ENCODE results near the gene CBLC.
A peak's percentile ranks its signal among the peaks of the same experiment; 100 is the strongest.

Gene CBLC

GRCh38 chr19:44737238-44738071 is 40.2 kb upstream of the CBLC start:
- no peak for DNase-seq (ENCODE audit: low read depth, low spot score)
- no peak overlapping the region for H3K9ac ChIP-seq (ENCODE audit: insufficient read length)
- no peaks in the 10 kb centered on the region for H3K36me3 ChIP-seq (ENCODE audit: insufficient read depth, low read length)
- no peak overlapping the region for H3K4me3 ChIP-seq
- no peak overlapping the region for H3K27ac ChIP-seq
- no peaks in the 10 kb centered on the region for H3K9me3 ChIP-seq (ENCODE audit: low read depth, low read length)
- TF ChIP-seq FOXP2 (optimal IDR thresholded peaks at IDR 0.05; ENCODE audit: control extremely low read depth, extremely low read length, insufficient read depth) (no peak), POLR2AphosphoS5 (IDR thresholded peaks at IDR 0.05; ENCODE audit: borderline replicate concordance, low read depth, low read length) (no peak), EZH2 (IDR thresholded peaks at IDR 0.05) (no peak)

- no peaks in the 10 kb centered on the region for H3K36me3 ChIP-seq (ENCODE audit: insufficient read depth, low read length)
- no peak overlapping the region for H3K27ac ChIP-seq
- H3K9me3 ChIP-seq (ENCODE audit: low read depth, low read length): no peaks in the 10 kb centered on the region
- no peak for TF ChIP-seq EZH2 (IDR thresholded peaks at IDR 0.05)
- no peak for TF ChIP-seq POLR2AphosphoS5 (IDR thresholded peaks at IDR 0.05; ENCODE audit: borderline replicate concordance, low read depth, low read length)
- no peak for TF ChIP-seq FOXP2 (optimal IDR thresholded peaks at IDR 0.05; ENCODE audit: control extremely low read depth, extremely low read length, insufficient read depth)
- DNase-seq (ENCODE audit: low read depth, low spot score): no peak
- H3K4me3 ChIP-seq: no peak overlapping the region
- no peak overlapping the region for H3K9ac ChIP-seq (ENCODE audit: insufficient read length)
These were observed 39.6 kb upstream of the CBLC start for GRCh38 chr19:44738136-44738535.

GRCh38 chr19:44738603-44739558 is 38.8 kb upstream of the CBLC start:
- H3K4me3 ChIP-seq: no peak overlapping the region
- DNase-seq (ENCODE audit: low read depth, low spot score): no peak
- H3K9ac ChIP-seq (ENCODE audit: insufficient read length): no peak overlapping the region
- no peak for TF ChIP-seq FOXP2 (optimal IDR thresholded peaks at IDR 0.05; ENCODE audit: control extremely low read depth, extremely low read length, insufficient read depth)
- H3K27ac ChIP-seq: no peak overlapping the region
- no peaks in the 10 kb centered on the region for H3K9me3 ChIP-seq (ENCODE audit: low read depth, low read length)
- H3K36me3 ChIP-seq (ENCODE audit: insufficient read depth, low read length): no peaks in the 10 kb centered on the region

- Histone ChIP-seq H3K9ac (ENCODE audit: insufficient read length) (no peak overlapping the region), H3K36me3 (ENCODE audit: insufficient read depth, low read length) (no peaks in the 10 kb centered on the region), H3K27ac (no peak overlapping the region), H3K4me3 (no peak overlapping the region), H3K9me3 (ENCODE audit: low read depth, low read length) (no peaks in the 10 kb centered on the region)
- DNase-seq (ENCODE audit: low read depth, low spot score): no peak
- no peak for TF ChIP-seq EZH2 (IDR thresholded peaks at IDR 0.05)
- no peak for TF ChIP-seq POLR2AphosphoS5 (IDR thresholded peaks at IDR 0.05; ENCODE audit: borderline replicate concordance, low read depth, low read length)
- no peak for TF ChIP-seq FOXP2 (optimal IDR thresholded peaks at IDR 0.05; ENCODE audit: control extremely low read depth, extremely low read length, insufficient read depth)
These were observed 37.3 kb upstream of the CBLC start for GRCh38 chr19:44740351-44740824.

GRCh38 chr19:44741258-44741731 is 36.4 kb upstream of the CBLC start:
- Histone ChIP-seq H3K36me3 (ENCODE audit: insufficient read depth, low read length) (no peaks in the 10 kb centered on the region), H3K9me3 (ENCODE audit: low read depth, low read length) (no peaks in the 10 kb centered on the region), H3K9ac (ENCODE audit: insufficient read length) (no peak overlapping the region), H3K4me3 (no peak overlapping the region), H3K27ac (peak overlapping the region; percentile 48; the same call in 1 of the 2 replicates)
- DNase-seq (ENCODE audit: low read depth, low spot score): no peak
- TF ChIP-seq EZH2 (IDR thresholded peaks at IDR 0.05): no peak
- TF ChIP-seq FOXP2 (optimal IDR thresholded peaks at IDR 0.05; ENCODE audit: control extremely low read depth, extremely low read length, insufficient read depth): no peak
- no peak for TF ChIP-seq POLR2AphosphoS5 (IDR thresholded peaks at IDR 0.05; ENCODE audit: borderline replicate concordance, low read depth, low read length)

- no peak for TF ChIP-seq EZH2 (IDR thresholded peaks at IDR 0.05)
- TF ChIP-seq POLR2AphosphoS5 (IDR thresholded peaks at IDR 0.05; ENCODE audit: borderline replicate concordance, low read depth, low read length): peak; percentile 51
- Histone ChIP-seq H3K9ac (ENCODE audit: insufficient read length) (peak overlapping the region; percentile 37), H3K9me3 (ENCODE audit: low read depth, low read length) (no peaks in the 10 kb centered on the region), H3K36me3 (ENCODE audit: insufficient read depth, low read length) (no peaks in the 10 kb centered on the region), H3K27ac (peak overlapping the region; percentile 95), H3K4me3 (peak overlapping the region; percentile 49)
- no peak for DNase-seq (ENCODE audit: low read depth, low spot score)
These were observed 35.8 kb upstream of the CBLC start for GRCh38 chr19:44741841-44742329.

GRCh38 chr19:44742330-44743061 is 35.2 kb upstream of the CBLC start:
- peak overlapping the region; percentile 37 for H3K9ac ChIP-seq (ENCODE audit: insufficient read length)
- H3K4me3 ChIP-seq: peak overlapping the region; percentile 49
- no peaks in the 10 kb centered on the region for H3K36me3 ChIP-seq (ENCODE audit: insufficient read depth, low read length)
- H3K9me3 ChIP-seq (ENCODE audit: low read depth, low read length): no peaks in the 10 kb centered on the region
- TF ChIP-seq EZH2 (IDR thresholded peaks at IDR 0.05) (no peak), FOXP2 (optimal IDR thresholded peaks at IDR 0.05; ENCODE audit: control extremely low read depth, extremely low read length, insufficient read depth) (no peak), POLR2AphosphoS5 (IDR thresholded peaks at IDR 0.05; ENCODE audit: borderline replicate concordance, low read depth, low read length) (no peak)
- H3K27ac ChIP-seq: peak overlapping the region; percentile 95
- DNase-seq (ENCODE audit: low read depth, low spot score): no peak

All from SK-N-MC (cell line).